OCI-LY3 (cell line): ENCODE results near the gene DRAM2.
A peak's percentile ranks its signal among the peaks of the same experiment; 100 is the strongest.

Source experiments
- H2AFZ ChIP-seq: fragments of 200-600, 300-600 bp; shearing (Covaris generic); 2 replicates; pipeline ENCODE4 v1.6.0; 2014; ENCODE audit warnings: antibody characterized with exemption, low read depth, low read length
- H3K27ac ChIP-seq: fragments of 200-600, 300-600 bp; sonication (generic); 2 replicates; pipeline ENCODE4 v1.5.1; 2014; ENCODE audit warnings: mild to moderate bottlenecking, low read length, moderate library complexity, mixed read lengths
- H3K27me3 ChIP-seq: fragments of 200-600, 300-600 bp; sonication (generic); 2 replicates; pipeline ENCODE4 v1.6.1; 2014; ENCODE audit warnings: low read depth, low read length, mixed read lengths
- H3K36me3 ChIP-seq: fragments of 200-600, 300-600 bp; sonication (generic); replicated peaks from 2 replicates; pipeline ENCODE3; 2014; ENCODE audit warnings: low read depth, low read length, mixed read lengths
- H3K4me1 ChIP-seq: fragments of 300-600, 200-600 bp; sonication (generic); 2 replicates; pipeline ENCODE4 v1.6.1; 2014; ENCODE audit warnings: low read length, mixed read lengths
- H3K4me2 ChIP-seq: fragments of 200-600, 300-600 bp; sonication (generic); 2 replicates; pipeline ENCODE4 v1.6.1; 2014; ENCODE audit warnings: low read length, mixed read lengths
- H3K4me3 ChIP-seq: fragments of 300-600, 200-600 bp; sonication (generic); 2 replicates; pipeline ENCODE4 v1.5.1; 2014; ENCODE audit warnings: antibody characterized with exemption, mild to moderate bottlenecking, low read length, moderate library complexity
- H3K79me2 ChIP-seq: fragments of 300-600, 200-600 bp; shearing (Covaris generic); 2 replicates; pipeline ENCODE4 v1.6.1; 2014; ENCODE audit warnings: mild to moderate bottlenecking, low read length, mixed read lengths
- H3K9ac ChIP-seq: fragments of 300-600, 200-600 bp; shearing (Covaris generic); 2 replicates; pipeline ENCODE4 v1.6.0; 2014; ENCODE audit warnings: mild to moderate bottlenecking, low read length, moderate library complexity
- H3K9me3 ChIP-seq: fragments of 200-600, 300-600 bp; shearing (Covaris generic); 2 replicates; pipeline ENCODE4 v1.6.1; 2014; ENCODE audit warnings: low read length, mixed read lengths; ENCODE audit not compliant: insufficient read depth
- H4K20me1 ChIP-seq: fragments of 200-600, 300-600 bp; sonication (generic); 2 replicates; pipeline ENCODE4 v1.6.1; 2016; ENCODE audit warnings: low read length, mixed read lengths; ENCODE audit not compliant: insufficient read depth
- EZH2phosphoT487 ChIP-seq: fragments of 200-600 bp; shearing (Covaris generic); IDR thresholded peaks from 2 replicates; pipeline ENCODE4 v1.6.1; 2018; ENCODE audit warnings: antibody characterized with exemption, mixed run types, low read depth
- TF ChIP-seq, protein P1 (sequence below): fragments of 200-600, 300-600 bp; sonication (generic); IDR thresholded peaks from 2 replicates; pipeline ENCODE4 v1.5.1; 2014; ENCODE audit warnings: antibody characterized with exemption, low read length, low read depth

The DRAM2 gene

DNA sequence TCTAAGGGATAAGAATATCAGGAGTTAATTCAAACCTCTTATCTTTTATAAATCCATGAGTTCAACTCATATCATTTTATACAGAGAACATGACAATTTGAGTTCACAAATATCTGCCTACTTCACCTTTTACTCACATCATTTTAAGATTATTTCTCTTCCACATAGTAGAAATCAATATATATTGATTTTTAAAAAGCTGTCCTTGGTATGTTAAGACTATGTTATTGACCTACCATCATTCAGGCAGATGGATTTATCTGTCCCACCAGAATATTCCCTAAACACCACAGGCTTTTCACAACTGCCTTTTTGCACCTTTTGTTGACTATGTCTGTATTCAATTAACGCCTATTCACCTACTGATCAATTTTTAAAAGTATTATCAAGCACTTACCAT lies 13.5 kb downstream of the DRAM2 start:
- Histone ChIP-seq H3K4me3 (peak overlapping the region; percentile 39), H3K9ac (peak overlapping the region; percentile 73; the same call in 1 of the 2 replicates), H3K27ac (peak overlapping the region; percentile 100), H3K27me3 (no peaks in the 10 kb centered on the region), H3K4me2 (peak overlapping the region; percentile 81), H3K79me2 (peaks cover 9% of the 10 kb centered on the region), H4K20me1 (no peaks in the 10 kb centered on the region), H3K36me3 (peaks cover 36% of the 10 kb centered on the region), H2AFZ (no peak overlapping the region), H3K4me1 (peaks cover 52% of the 10 kb centered on the region), H3K9me3 (no peaks in the 10 kb centered on the region)
- TF ChIP-seq, protein P1, sequence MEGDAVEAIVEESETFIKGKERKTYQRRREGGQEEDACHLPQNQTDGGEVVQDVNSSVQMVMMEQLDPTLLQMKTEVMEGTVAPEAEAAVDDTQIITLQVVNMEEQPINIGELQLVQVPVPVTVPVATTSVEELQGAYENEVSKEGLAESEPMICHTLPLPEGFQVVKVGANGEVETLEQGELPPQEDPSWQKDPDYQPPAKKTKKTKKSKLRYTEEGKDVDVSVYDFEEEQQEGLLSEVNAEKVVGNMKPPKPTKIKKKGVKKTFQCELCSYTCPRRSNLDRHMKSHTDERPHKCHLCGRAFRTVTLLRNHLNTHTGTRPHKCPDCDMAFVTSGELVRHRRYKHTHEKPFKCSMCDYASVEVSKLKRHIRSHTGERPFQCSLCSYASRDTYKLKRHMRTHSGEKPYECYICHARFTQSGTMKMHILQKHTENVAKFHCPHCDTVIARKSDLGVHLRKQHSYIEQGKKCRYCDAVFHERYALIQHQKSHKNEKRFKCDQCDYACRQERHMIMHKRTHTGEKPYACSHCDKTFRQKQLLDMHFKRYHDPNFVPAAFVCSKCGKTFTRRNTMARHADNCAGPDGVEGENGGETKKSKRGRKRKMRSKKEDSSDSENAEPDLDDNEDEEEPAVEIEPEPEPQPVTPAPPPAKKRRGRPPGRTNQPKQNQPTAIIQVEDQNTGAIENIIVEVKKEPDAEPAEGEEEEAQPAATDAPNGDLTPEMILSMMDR = no peak
- TF ChIP-seq EZH2phosphoT487 = no peak

GRCh38 chr1:111116496-111116895 lies 23.4 kb downstream of the DRAM2 start:
- Histone ChIP-seq H4K20me1 (no peaks in the 10 kb centered on the region), H3K27ac (no peak overlapping the region), H3K27me3 (no peaks in the 10 kb centered on the region), H2AFZ (no peak overlapping the region), H3K9me3 (no peaks in the 10 kb centered on the region), H3K79me2 (no peaks in the 10 kb centered on the region), H3K4me3 (no peak overlapping the region), H3K36me3 (peaks cover 32% of the 10 kb centered on the region), H3K4me1 (no peaks in the 10 kb centered on the region), H3K9ac (no peak overlapping the region), H3K4me2 (no peak overlapping the region)
- no peak for TF ChIP-seq EZH2phosphoT487
- TF ChIP-seq, protein P1 = no peak

DNA sequence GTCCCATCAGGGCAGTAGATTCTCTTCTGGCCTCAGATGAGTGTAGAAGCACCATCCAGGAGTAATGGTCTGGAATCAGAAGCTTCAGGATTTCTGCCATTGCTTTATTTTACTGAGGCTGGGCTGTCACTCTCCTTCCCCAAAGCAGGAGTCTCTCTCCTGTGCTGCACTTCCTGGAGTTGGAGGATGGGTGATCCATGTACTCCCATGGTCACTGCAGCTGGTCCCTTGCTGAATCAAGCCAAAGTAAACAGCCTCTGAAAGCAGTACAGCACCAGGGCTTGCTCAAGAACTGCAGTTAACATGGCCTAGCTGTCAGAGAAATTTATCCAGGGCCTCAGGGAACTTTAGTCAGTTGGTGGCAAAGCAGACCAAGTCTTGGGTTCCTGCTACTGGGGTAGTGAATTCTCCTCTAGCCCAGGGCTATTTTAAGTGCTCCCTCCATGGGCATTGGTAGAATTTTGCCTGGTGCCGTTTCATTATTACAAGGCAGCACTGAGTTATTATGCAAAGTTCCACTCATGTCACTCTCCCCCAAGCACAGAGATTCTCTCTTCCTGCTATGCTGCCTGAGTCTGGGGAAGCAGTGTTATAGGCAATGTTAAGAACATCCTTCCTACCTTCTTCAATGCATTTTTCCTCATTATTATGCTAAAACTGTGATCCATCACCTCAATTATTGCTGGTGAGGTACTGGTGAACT lies 29.5 kb downstream of the DRAM2 start:
- TF ChIP-seq, protein P1 = no peak
- TF ChIP-seq EZH2phosphoT487 = no peak
- no peaks in the 10 kb centered on the region for H4K20me1 ChIP-seq
- peak overlapping the region; percentile 40 for H3K27ac ChIP-seq
- H3K4me3 ChIP-seq = no peak overlapping the region
- peak overlapping the region; percentile 20 for H3K4me2 ChIP-seq
- H3K9ac ChIP-seq = peak overlapping the region; percentile 22; the same call in 1 of the 2 replicates
- H3K4me1 ChIP-seq = peaks cover 11% of the 10 kb centered on the region
- no peak overlapping the region for H2AFZ ChIP-seq
- H3K36me3 ChIP-seq = peaks cover 20% of the 10 kb centered on the region
- H3K27me3 ChIP-seq = no peaks in the 10 kb centered on the region
- H3K9me3 ChIP-seq = peaks cover 11% of the 10 kb centered on the region; the same call in 1 of the 2 replicates
- no peaks in the 10 kb centered on the region for H3K79me2 ChIP-seq

GRCh38 chr1:111104981-111105380 lies 34.9 kb downstream of the DRAM2 start:
- H3K36me3 ChIP-seq = peaks cover 13% of the 10 kb centered on the region
- H2AFZ ChIP-seq = no peak overlapping the region
- no peak overlapping the region for H3K9ac ChIP-seq
- peaks cover under 1% of the 10 kb centered on the region for H3K4me1 ChIP-seq
- peaks cover 11% of the 10 kb centered on the region; the same call in 1 of the 2 replicates for H3K9me3 ChIP-seq
- H3K79me2 ChIP-seq = no peaks in the 10 kb centered on the region
- no peak overlapping the region for H3K27ac ChIP-seq
- no peaks in the 10 kb centered on the region for H4K20me1 ChIP-seq
- H3K4me2 ChIP-seq = no peak overlapping the region
- TF ChIP-seq, protein P1 = no peak
- TF ChIP-seq EZH2phosphoT487 = no peak
- no peak overlapping the region for H3K4me3 ChIP-seq
- no peaks in the 10 kb centered on the region for H3K27me3 ChIP-seq
